HL-60 (cell line): ENCODE results near the gene GLRB.

Experiments
- DNase-seq, 2 experiments: peaks; one replicate each; pipeline ENCODE4 v3.0.0-alpha.2; 2010 to 2020; ENCODE audit warnings: low read depth in 1 of 2, low spot score in 1 of 2
- H3K27ac ChIP-seq: fragments of 250-450 bp; sonication (Bioruptor Pico); replicated peaks from 2 replicates; pipeline ENCODE4 v1.5.1; 2020; ENCODE audit warnings: mild to moderate bottlenecking, moderate library complexity
- H3K27me3 ChIP-seq: fragments of 250-450 bp; sonication (Bioruptor Pico); 2 replicates; pipeline ENCODE4 v1.5.1; 2021; ENCODE audit warnings: mild to moderate bottlenecking, moderate library complexity; ENCODE audit not compliant: insufficient read depth, poor library complexity, severe bottlenecking
- H3K4me3 ChIP-seq: replicated peaks from 2 replicates; pipeline ENCODE4 v1.5.1; 2011; ENCODE audit warnings: mild to moderate bottlenecking, control low read depth, low read length; ENCODE audit not compliant: insufficient read depth
- GABPA ChIP-seq: IDR thresholded peaks from 2 replicates; pipeline ENCODE4 v1.6.1; 2012; ENCODE audit warnings: low read depth
- POLR2AphosphoS5 ChIP-seq: IDR thresholded peaks from 2 replicates; pipeline ENCODE4 v1.6.1; 2012; ENCODE audit warnings: low read depth
- SPI1 ChIP-seq: IDR thresholded peaks from 2 replicates; pipeline ENCODE4 v1.6.1; 2012; ENCODE audit warnings: low read depth, mild to moderate bottlenecking, borderline replicate concordance
- TF ChIP-seq, protein P1 (sequence below): IDR thresholded peaks from one replicate; pipeline ENCODE4 v1.5.1; 2011; ENCODE audit warnings: low read length, control low read depth, inconsistent platforms; ENCODE audit not compliant: insufficient read depth
- TF ChIP-seq, protein P2 (sequence below): IDR thresholded peaks from 2 replicates; pipeline ENCODE4 v1.6.1; 2012; ENCODE audit warnings: low read depth; ENCODE audit not compliant: insufficient replicate concordance

Gene GLRB

DNA sequence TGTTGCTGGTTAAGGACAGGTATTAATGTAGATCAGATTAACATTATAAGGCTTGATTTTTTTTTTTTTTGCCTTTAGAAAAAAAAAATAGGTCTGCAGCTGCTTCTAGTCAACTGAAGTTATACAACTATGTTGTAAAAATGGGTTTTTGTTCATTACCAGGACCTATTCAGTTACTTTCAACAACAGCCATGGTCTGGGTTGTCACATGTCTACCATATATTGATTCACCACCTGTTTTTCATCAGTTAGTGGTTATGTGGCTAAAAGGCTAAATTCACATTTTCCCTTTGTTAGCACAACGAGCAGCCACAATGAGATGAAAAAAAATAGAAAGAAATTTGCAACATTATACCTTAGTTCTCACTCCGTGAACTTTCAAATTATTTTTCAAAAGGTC, 45.5 kb downstream of the GLRB start:
- TF ChIP-seq SPI1 = no peak
- no peak for TF ChIP-seq POLR2AphosphoS5
- TF ChIP-seq, protein P1, sequence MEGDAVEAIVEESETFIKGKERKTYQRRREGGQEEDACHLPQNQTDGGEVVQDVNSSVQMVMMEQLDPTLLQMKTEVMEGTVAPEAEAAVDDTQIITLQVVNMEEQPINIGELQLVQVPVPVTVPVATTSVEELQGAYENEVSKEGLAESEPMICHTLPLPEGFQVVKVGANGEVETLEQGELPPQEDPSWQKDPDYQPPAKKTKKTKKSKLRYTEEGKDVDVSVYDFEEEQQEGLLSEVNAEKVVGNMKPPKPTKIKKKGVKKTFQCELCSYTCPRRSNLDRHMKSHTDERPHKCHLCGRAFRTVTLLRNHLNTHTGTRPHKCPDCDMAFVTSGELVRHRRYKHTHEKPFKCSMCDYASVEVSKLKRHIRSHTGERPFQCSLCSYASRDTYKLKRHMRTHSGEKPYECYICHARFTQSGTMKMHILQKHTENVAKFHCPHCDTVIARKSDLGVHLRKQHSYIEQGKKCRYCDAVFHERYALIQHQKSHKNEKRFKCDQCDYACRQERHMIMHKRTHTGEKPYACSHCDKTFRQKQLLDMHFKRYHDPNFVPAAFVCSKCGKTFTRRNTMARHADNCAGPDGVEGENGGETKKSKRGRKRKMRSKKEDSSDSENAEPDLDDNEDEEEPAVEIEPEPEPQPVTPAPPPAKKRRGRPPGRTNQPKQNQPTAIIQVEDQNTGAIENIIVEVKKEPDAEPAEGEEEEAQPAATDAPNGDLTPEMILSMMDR = no peak
- TF ChIP-seq GABPA = no peak
- TF ChIP-seq, protein P2, sequence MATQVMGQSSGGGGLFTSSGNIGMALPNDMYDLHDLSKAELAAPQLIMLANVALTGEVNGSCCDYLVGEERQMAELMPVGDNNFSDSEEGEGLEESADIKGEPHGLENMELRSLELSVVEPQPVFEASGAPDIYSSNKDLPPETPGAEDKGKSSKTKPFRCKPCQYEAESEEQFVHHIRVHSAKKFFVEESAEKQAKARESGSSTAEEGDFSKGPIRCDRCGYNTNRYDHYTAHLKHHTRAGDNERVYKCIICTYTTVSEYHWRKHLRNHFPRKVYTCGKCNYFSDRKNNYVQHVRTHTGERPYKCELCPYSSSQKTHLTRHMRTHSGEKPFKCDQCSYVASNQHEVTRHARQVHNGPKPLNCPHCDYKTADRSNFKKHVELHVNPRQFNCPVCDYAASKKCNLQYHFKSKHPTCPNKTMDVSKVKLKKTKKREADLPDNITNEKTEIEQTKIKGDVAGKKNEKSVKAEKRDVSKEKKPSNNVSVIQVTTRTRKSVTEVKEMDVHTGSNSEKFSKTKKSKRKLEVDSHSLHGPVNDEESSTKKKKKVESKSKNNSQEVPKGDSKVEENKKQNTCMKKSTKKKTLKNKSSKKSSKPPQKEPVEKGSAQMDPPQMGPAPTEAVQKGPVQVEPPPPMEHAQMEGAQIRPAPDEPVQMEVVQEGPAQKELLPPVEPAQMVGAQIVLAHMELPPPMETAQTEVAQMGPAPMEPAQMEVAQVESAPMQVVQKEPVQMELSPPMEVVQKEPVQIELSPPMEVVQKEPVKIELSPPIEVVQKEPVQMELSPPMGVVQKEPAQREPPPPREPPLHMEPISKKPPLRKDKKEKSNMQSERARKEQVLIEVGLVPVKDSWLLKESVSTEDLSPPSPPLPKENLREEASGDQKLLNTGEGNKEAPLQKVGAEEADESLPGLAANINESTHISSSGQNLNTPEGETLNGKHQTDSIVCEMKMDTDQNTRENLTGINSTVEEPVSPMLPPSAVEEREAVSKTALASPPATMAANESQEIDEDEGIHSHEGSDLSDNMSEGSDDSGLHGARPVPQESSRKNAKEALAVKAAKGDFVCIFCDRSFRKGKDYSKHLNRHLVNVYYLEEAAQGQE = no peak
- DNase-seq = no peak

DNA sequence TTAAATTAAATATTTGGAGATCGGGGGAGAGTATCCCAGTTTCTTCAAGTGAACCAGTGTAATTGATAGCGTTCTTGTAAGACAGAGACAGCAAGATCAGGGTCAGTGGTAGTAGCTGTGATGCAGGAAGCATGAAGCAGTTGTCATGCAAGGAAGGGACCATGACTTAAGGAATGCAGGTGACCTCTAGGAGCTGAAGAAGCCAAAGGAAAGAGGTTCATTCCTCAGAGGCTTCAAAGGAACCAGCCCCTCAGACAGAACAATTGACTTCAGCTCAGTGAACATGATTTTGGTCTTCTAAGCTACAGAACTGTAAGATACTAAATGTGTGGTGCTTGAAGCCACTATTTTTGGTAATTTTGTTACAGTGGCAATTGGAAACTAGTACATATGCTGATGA, 51.6 kb downstream of the GLRB start:
- TF ChIP-seq POLR2AphosphoS5 (no peak), GABPA (no peak), SPI1 (no peak)
- TF ChIP-seq, protein P2 = no peak
- TF ChIP-seq, protein P1 = no peak
- DNase-seq = no peak
- Histone ChIP-seq H3K27ac (no peak overlapping the region), H3K4me3 (no peak overlapping the region), H3K27me3 (no peaks in the 10 kb centered on the region)

More for the DNA sequence above, 45.5 kb downstream of the GLRB start:
- Histone ChIP-seq H3K27ac (no peak overlapping the region), H3K27me3 (no peaks in the 10 kb centered on the region), H3K4me3 (no peak overlapping the region)

DNA sequence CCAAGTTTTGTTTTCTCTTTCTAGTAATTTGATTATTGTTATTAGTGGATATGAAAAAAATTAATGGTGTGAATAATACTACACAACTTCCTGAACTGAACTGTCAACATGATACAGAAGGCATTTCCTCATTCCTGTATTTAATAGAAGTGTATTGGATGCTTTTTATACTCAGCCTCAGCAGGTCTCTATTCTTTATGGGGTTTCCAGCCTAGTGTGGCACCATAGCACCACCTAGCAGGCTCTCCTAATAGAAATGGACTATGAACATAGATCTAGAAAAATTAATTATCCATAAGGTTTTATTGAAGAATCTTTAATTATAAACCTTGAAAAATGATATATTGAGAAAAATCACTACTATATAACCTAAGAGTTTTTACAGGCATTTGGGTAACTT, 52.4 kb downstream of the GLRB start:
- H3K4me3 ChIP-seq = no peak overlapping the region
- DNase-seq = no peak
- H3K27me3 ChIP-seq = no peaks in the 10 kb centered on the region
- no peak overlapping the region for H3K27ac ChIP-seq
- TF ChIP-seq, protein P2 = no peak
- TF ChIP-seq, protein P1 = no peak
- no peak for TF ChIP-seq GABPA
- TF ChIP-seq POLR2AphosphoS5 = no peak
- no peak for TF ChIP-seq SPI1
